RWPE2 (cell line): Measurements from ENCODE around the gene ART4.

Source experiments
- ATAC-seq: fragments of 200-7000 bp; cut with Tn5 transposase; 3 replicates; pipeline ENCODE4 v1.9.1; 2021; ENCODE audit warnings: low read depth
- DNase-seq: peaks from one replicate; pipeline ENCODE4 v3.0.0-alpha.2; 2020; ENCODE audit warnings: low spot score
- H3K27ac ChIP-seq: fragments of 450-650 bp; 2 replicates; pipeline ENCODE4 v1.5.1; 2017; ENCODE audit warnings: mild to moderate bottlenecking; ENCODE audit not compliant: poor library complexity, severe bottlenecking
- H3K27me3 ChIP-seq: fragments of 250-450 bp; sonication (Bioruptor Pico); 2 replicates; pipeline ENCODE4 v1.5.1; 2021; ENCODE audit warnings: mild to moderate bottlenecking, moderate library complexity; ENCODE audit not compliant: insufficient read depth, poor library complexity, severe bottlenecking
- H3K36me3 ChIP-seq: fragments of 250-450 bp; sonication (Bioruptor Pico); 2 replicates; pipeline ENCODE4 v1.5.1; 2020; ENCODE audit warnings: low read depth, mild to moderate bottlenecking, moderate library complexity
- H3K4me1 ChIP-seq: fragments of 250-450 bp; sonication (Bioruptor Pico); 2 replicates; pipeline ENCODE4 v1.5.1; 2021; ENCODE audit warnings: mild to moderate bottlenecking, moderate library complexity; ENCODE audit not compliant: insufficient read depth, poor library complexity, severe bottlenecking
- H3K4me3 ChIP-seq: fragments of 250-450 bp; sonication (Bioruptor Pico); 2 replicates; pipeline ENCODE4 v1.5.1; 2021; ENCODE audit warnings: mild to moderate bottlenecking, moderate library complexity; ENCODE audit not compliant: severe bottlenecking
- H3K9me3 ChIP-seq: fragments of 250-450 bp; sonication (Bioruptor Pico); 2 replicates; pipeline ENCODE4 v1.5.1; 2021; ENCODE audit warnings: mild to moderate bottlenecking, moderate library complexity; ENCODE audit not compliant: severe bottlenecking
- TF ChIP-seq, protein P1 (sequence below): fragments of 450-650 bp; IDR thresholded peaks from one replicate; pipeline ENCODE4 v1.5.1; 2017; ENCODE audit warnings: mild to moderate bottlenecking, moderate library complexity; ENCODE audit not compliant: poor library complexity, severe bottlenecking

The ART4 gene

DNA sequence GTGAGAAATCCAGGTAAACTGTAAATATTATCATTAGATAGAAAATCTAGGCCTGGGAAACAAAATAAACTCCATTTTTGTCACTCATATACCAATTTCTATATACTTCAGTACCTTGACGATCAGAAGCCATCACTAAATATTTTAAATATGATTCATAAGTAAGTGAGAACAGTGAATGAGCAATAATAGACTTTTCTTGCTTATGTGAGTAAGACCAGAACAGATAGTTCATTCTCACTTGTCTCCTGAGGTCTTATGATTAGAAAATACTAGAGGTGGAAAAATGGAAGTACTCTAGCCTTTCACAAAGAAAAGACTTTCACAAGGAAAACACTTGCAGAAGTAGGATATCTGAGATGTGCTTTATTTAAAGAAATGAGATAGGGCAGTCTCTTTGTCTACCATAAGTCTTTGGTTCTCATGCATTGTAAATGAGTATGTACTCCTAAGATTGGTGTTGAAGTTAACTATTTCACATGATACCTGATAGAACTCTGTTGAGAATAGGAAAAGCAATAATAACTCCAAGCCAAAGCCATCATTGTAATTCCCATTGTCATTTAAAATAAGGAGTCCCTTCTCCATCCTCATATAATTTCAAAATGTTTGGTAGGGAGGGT lies 19.2 kb downstream of the ART4 start:
- H3K4me3 ChIP-seq = no peak overlapping the region
- TF ChIP-seq, protein P1, sequence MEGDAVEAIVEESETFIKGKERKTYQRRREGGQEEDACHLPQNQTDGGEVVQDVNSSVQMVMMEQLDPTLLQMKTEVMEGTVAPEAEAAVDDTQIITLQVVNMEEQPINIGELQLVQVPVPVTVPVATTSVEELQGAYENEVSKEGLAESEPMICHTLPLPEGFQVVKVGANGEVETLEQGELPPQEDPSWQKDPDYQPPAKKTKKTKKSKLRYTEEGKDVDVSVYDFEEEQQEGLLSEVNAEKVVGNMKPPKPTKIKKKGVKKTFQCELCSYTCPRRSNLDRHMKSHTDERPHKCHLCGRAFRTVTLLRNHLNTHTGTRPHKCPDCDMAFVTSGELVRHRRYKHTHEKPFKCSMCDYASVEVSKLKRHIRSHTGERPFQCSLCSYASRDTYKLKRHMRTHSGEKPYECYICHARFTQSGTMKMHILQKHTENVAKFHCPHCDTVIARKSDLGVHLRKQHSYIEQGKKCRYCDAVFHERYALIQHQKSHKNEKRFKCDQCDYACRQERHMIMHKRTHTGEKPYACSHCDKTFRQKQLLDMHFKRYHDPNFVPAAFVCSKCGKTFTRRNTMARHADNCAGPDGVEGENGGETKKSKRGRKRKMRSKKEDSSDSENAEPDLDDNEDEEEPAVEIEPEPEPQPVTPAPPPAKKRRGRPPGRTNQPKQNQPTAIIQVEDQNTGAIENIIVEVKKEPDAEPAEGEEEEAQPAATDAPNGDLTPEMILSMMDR = no peak
- H3K27me3 ChIP-seq = no peaks in the 10 kb centered on the region
- no peaks in the 10 kb centered on the region for H3K4me1 ChIP-seq
- H3K9me3 ChIP-seq = no peaks in the 10 kb centered on the region
- H3K27ac ChIP-seq = no peak overlapping the region
- ATAC-seq (peak; percentile 57; the same call in 2 of the 3 replicates), DNase-seq (no peak)
- no peaks in the 10 kb centered on the region for H3K36me3 ChIP-seq

DNA sequence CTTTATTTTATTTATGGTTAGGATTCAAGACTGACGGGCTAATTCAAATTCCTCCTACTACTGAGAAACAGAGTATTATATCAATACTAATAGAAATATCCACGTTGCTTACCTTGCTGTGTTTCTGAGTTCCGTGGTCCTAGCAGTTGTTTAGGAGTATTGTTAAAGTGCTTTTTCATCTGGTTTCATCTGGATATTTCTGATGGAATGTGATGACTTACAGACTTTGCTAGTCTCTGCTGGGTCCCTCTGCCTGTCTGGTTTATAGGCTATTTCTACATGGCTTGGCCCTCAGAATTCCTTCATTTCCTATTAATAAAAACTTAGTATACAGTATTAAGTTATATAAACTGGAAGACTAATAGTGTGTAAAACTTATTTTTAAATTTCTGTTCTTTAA lies 29.3 kb downstream of the ART4 start, which contains the start of gene SMCO3:
SMCO3 (minus strand) TSS at position 169 of the 400 bp plus-strand sequence. CDS start 7,502 bp downstream, outside the sequence.
- no peaks in the 10 kb centered on the region for H3K36me3 ChIP-seq
- H3K4me3 ChIP-seq = no peak within 1 kb of the TSS
- no peaks in the 10 kb centered on the region for H3K27me3 ChIP-seq
- DNase-seq (no peak), ATAC-seq (no peak)
- TF ChIP-seq, protein P1 = no peak
- H3K4me1 ChIP-seq = no peaks in the 10 kb centered on the region
- no peak within 1 kb of the TSS for H3K27ac ChIP-seq
- H3K9me3 ChIP-seq = no peaks in the 10 kb centered on the region

DNA sequence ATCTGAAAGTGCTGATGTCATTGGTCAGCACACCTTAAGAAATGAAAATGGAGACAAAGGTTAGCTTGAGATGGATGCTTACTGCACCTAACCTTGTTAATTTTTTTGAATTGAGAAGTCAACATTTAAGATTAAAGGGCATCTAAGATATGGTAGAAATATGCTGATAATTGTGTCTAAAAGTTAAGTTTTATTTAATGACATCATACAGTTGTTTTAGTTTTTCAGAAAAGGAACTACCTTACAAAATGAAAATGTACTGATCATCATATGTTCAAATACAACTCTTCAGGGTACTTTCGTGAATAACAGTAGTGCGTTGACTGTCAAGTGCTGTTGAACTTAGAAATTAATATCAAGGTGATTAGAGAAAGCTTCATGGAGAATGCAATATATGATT lies 31.8 kb downstream of the ART4 start:
- no peaks in the 10 kb centered on the region for H3K27me3 ChIP-seq
- no peaks in the 10 kb centered on the region for H3K36me3 ChIP-seq
- no peak for ATAC-seq
- no peaks in the 10 kb centered on the region for H3K4me1 ChIP-seq
- no peak overlapping the region for H3K27ac ChIP-seq
- TF ChIP-seq, protein P1 = peak; percentile 7
- DNase-seq = no peak
- H3K9me3 ChIP-seq = no peaks in the 10 kb centered on the region
- H3K4me3 ChIP-seq = no peak overlapping the region

DNA sequence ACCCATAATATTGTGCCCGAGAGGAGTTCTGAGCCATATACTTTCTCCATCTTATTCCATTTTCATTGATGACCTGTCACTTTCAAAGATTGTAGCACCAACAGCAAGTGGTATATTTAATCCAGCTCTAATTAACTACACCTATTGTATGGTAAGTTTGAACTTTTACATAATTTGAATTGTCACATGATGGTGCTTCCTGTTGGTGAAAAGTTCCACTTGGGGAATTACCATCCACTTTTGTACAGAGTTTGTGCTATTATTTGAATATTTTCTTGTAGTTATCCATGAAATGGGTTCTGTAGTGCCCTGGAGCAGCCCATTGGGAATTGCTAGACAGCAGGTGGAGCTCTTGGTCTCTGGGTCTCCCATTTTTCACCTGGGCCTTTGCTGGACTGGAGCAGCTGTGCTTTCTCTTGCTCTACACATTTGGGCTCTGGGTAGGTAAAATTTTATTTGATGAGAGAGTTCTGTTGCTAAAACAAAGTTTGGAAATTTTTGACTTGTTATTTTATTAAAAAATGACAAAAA lies 32.3 kb downstream of the ART4 start:
- TF ChIP-seq, protein P1 = peak; percentile 43
- ATAC-seq = 0 out of 3 replicates have a peak, but pooled peaks have one; percentile 53
- H3K4me1 ChIP-seq = no peaks in the 10 kb centered on the region
- H3K27me3 ChIP-seq = no peaks in the 10 kb centered on the region
- H3K4me3 ChIP-seq = no peak overlapping the region
- DNase-seq = no peak
- no peak overlapping the region for H3K27ac ChIP-seq
- H3K9me3 ChIP-seq = no peaks in the 10 kb centered on the region
- no peaks in the 10 kb centered on the region for H3K36me3 ChIP-seq

DNA sequence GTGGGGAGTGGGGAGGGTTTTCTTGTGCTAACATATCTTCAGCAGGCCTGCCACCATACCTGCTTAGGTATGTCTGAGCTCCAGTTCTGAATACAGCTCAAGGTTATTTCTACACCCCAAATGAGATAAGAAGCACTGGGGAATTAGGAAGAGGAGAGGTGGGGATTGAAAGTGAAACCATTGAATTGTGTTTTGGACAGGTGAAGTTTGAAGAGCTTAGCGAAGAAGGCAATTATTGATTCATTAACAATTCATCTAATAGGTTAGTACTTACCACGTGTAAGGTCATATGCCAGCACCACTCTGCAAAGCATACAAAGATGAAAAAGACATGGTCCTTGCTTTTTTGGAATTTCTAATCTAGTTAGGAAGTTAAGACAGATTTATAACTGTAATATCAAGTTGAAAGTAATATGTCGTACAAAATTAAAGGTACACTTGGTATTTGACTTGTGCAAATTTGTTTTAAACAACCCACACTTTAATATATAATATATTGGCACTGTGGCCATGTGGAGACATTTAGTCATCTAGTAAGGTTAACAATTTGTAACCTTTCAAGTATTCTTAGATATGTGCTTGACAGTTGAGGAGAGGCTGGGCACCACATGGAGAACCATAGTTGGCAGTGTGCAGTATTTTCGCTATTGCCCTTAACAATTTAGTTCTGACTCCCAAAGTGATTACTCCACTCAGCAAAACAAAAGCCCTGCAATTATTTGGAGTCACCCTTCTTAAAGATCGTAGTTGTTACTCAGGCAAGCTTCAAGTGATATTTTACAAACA lies 33.0 kb downstream of the ART4 start:
- no peak for DNase-seq
- H3K4me1 ChIP-seq = no peaks in the 10 kb centered on the region
- no peaks in the 10 kb centered on the region for H3K36me3 ChIP-seq

More for the DNA sequence above, 33.0 kb downstream of the ART4 start:
- Histone ChIP-seq H3K4me3 (no peak overlapping the region), H3K9me3 (no peaks in the 10 kb centered on the region), H3K27me3 (no peaks in the 10 kb centered on the region), H3K27ac (no peak overlapping the region)
- no peak for ATAC-seq
- TF ChIP-seq, protein P1 = no peak
